H1 (cell line): ENCODE results near the gene TLE5. TPM values are rescaled to one million over a fixed set of nuclear protein-coding genes. Genes with fewer than 3 reads are reported as not detected.

Experiments
- RXRA ChIP-seq: IDR thresholded peaks from 2 replicates; pipeline ENCODE4 v1.6.1; 2011; ENCODE audit warnings: low read depth, mild to moderate bottlenecking, low read length, moderate library complexity; ENCODE audit not compliant: insufficient read depth
- polyA plus RNA-seq, 7 experiments: library from polyadenylated mRNA; depleted of rRNA in 3 of 7; stranded (reverse) in 5 of 7; unstranded in 2 of 7; fragments of >200 nt in 5 of 7; fragments of 200-250 nt in 2 of 7; gene quantifications; 1 replicate in 5 of 7; 2 replicates in 1 of 7; 4 replicates in 1 of 7; pipeline versions ENCODE4 v1.2.1 to v1.2.3, GENCODE V29; 2011 to 2013; ENCODE audit warnings: missing spikeins in 2 of 7, mixed read lengths in 2 of 7
- total RNA-seq: library from RNA; stranded (reverse); fragmentation: NEBNext Ultra II Directional; extraction: Animal tissue kit (Norgen Biotek cat#: 25700); gene quantifications from 2 replicates; pipeline ENCODE4 v1.2.1, GENCODE V29; 2021

TLE5 gene
- total and polyA plus RNA-seq, 2 of the 8 experiments (the other 6 are each of a cell fraction or from before 2014, with no cell fraction given) = 187 to 285 TPM

DNA sequence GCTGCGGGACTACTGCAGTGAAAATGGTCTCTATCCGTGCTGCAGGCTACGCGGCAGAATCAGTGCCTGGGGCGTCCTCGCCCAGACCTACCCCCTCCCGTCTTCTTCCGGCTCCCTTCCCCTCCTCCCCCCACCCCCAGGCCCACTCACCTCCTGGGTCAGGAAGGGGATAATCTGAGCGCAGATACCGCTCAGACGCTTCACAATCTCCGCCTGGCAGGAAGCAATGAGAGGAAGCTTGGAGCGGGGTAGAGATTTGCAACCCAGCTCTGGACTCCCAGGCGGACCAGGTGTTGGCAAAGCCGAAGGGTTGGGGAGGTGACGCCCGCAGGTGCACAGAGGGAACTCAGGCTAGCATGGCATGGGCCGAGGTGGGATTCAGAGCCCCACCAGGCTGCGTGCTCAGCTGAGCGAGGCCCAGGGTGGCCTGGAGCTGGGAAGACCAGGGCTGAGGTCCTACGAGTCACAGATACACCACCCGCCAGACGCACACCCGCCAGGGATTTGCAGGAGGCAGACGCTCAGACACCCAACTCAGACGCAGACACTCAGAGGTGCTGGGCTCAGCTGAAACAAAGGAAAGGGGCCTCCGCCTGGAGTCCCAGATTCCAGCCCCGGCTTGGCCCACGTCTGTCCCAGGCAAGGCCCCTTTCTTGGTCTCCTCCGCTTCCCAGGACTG, 37.3 kb downstream of the TLE5 start (continued):
- TF ChIP-seq RXRA = no peak
